Activated B cell treated with CpG ODN at 0.5 μM for 24 hours (primary cell): ENCODE results near the gene MAD1L1. TPM values are rescaled to one million over a fixed set of nuclear protein-coding genes. Genes with fewer than 3 reads are reported as not detected.

Experiments
- ATAC-seq: fragments of 200-7000 bp; cut with Tn5 transposase; one replicate; pipeline ENCODE4 v1.10.0; 2021; ENCODE audit warnings: low read depth, mild to moderate bottlenecking, moderate library complexity
- CTCF ChIA-PET: fragments of 350-600 bp; sonication (Branson Sonifier 250); formaldehyde crosslinking; loops from one replicate; lab custom pipeline; 2021; ENCODE audit warnings: antibody characterized with exemption; lab: Charles Lee
- POLR2A ChIA-PET: fragments of 350-600 bp; sonication (Branson Sonifier 250); formaldehyde crosslinking; loops from one replicate; lab custom pipeline; 2021; ENCODE audit warnings: antibody characterized with exemption; lab: Charles Lee
- DNase-seq: peaks from one replicate; pipeline ENCODE4 v3.0.0; 2022
- H3K27ac Mint-ChIP-seq: one replicate; pipeline ENCODE4 v1.8.0; 2020; ENCODE audit warnings: mixed read lengths
- H3K27me3 Mint-ChIP-seq: one replicate; pipeline ENCODE4 v1.8.0; 2021; ENCODE audit warnings: mixed read lengths
- H3K36me3 Mint-ChIP-seq: one replicate; pipeline ENCODE4 v1.8.0; 2021; ENCODE audit warnings: low read depth, mixed read lengths
- H3K4me1 Mint-ChIP-seq: one replicate; pipeline ENCODE4 v1.8.0; 2021; ENCODE audit warnings: mixed read lengths
- H3K4me3 Mint-ChIP-seq: one replicate; pipeline ENCODE4 v1.8.0; 2020; ENCODE audit warnings: mild to moderate bottlenecking, mixed read lengths
- H3K9me3 Mint-ChIP-seq: one replicate; pipeline ENCODE4 v1.8.0; 2020; ENCODE audit warnings: mixed read lengths
- intact Hi-C: fragments of 100-400 bp; cut with micrococcal nuclease; formaldehyde crosslinking; loops from one replicate; pipeline ENCODE4 v1.15.1; 2024
- total RNA-seq: library from RNA; stranded (reverse); gene quantifications from 2 replicates; pipeline ENCODE4 v1.2.3, GENCODE V29; 2022
- TF ChIP-seq, protein P1 (sequence below): fragments of 200-600 bp; IDR thresholded peaks from one replicate; pipeline ENCODE4 v1.8.0; 2022; ENCODE audit warnings: antibody characterized with exemption, mild to moderate bottlenecking

Gene MAD1L1
- total RNA-seq, 1 donor from 2014 or later: 54.6 TPM

GRCh38 chr7:2125931-2126330 is 106.8 kb downstream of the MAD1L1 start:
- H3K27ac Mint-ChIP-seq: no peak overlapping the region
- H3K4me1 Mint-ChIP-seq: peaks cover 2% of the 10 kb centered on the region
- H3K27me3 Mint-ChIP-seq: no peaks in the 10 kb centered on the region
- ChIA-PET CTCF (no interaction called here), POLR2A (no interaction called here)
- no peak overlapping the region for H3K4me3 Mint-ChIP-seq
- ATAC-seq: no peak
- intact Hi-C loops: no loop called here
- peaks cover 16% of the 10 kb centered on the region for H3K36me3 Mint-ChIP-seq
- no peaks in the 10 kb centered on the region for H3K9me3 Mint-ChIP-seq
- TF ChIP-seq, protein P1, sequence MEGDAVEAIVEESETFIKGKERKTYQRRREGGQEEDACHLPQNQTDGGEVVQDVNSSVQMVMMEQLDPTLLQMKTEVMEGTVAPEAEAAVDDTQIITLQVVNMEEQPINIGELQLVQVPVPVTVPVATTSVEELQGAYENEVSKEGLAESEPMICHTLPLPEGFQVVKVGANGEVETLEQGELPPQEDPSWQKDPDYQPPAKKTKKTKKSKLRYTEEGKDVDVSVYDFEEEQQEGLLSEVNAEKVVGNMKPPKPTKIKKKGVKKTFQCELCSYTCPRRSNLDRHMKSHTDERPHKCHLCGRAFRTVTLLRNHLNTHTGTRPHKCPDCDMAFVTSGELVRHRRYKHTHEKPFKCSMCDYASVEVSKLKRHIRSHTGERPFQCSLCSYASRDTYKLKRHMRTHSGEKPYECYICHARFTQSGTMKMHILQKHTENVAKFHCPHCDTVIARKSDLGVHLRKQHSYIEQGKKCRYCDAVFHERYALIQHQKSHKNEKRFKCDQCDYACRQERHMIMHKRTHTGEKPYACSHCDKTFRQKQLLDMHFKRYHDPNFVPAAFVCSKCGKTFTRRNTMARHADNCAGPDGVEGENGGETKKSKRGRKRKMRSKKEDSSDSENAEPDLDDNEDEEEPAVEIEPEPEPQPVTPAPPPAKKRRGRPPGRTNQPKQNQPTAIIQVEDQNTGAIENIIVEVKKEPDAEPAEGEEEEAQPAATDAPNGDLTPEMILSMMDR: no peak
- no peak for DNase-seq

GRCh38 chr7:2124604-2125345 is 108.0 kb downstream of the MAD1L1 start:
- peaks cover 18% of the 10 kb centered on the region for H3K36me3 Mint-ChIP-seq
- POLR2A ChIA-PET: no interaction called here
- H3K27ac Mint-ChIP-seq: no peak overlapping the region
- ATAC-seq (no peak), DNase-seq (no peak)
- CTCF ChIA-PET: no interaction called here
- intact Hi-C loops: no loop called here
- H3K27me3 Mint-ChIP-seq: no peaks in the 10 kb centered on the region
- no peaks in the 10 kb centered on the region for H3K9me3 Mint-ChIP-seq
- H3K4me3 Mint-ChIP-seq: no peak overlapping the region
- peaks cover 7% of the 10 kb centered on the region for H3K4me1 Mint-ChIP-seq
- TF ChIP-seq, protein P1: no peak

- Mint-ChIP-seq H3K27me3 (no peaks in the 10 kb centered on the region), H3K4me3 (no peak overlapping the region), H3K4me1 (peaks cover 9% of the 10 kb centered on the region), H3K9me3 (no peaks in the 10 kb centered on the region), H3K27ac (no peak overlapping the region), H3K36me3 (peaks cover 15% of the 10 kb centered on the region)
- DNase-seq (no peak), ATAC-seq (no peak)
- TF ChIP-seq, protein P1: no peak
- POLR2A ChIA-PET: no interaction called here
- intact Hi-C loops: no loop called here
- CTCF ChIA-PET: no interaction called here
Observed at GRCh38 chr7:2123916-2124315, 108.8 kb downstream of the MAD1L1 start.

- H3K27me3 Mint-ChIP-seq: no peaks in the 10 kb centered on the region
- H3K4me1 Mint-ChIP-seq: peaks cover 9% of the 10 kb centered on the region
- no peak for DNase-seq
- intact Hi-C loops: no loop called here
- TF ChIP-seq, protein P1: no peak
- peaks cover 15% of the 10 kb centered on the region for H3K36me3 Mint-ChIP-seq
- POLR2A ChIA-PET: no interaction called here
- no peak overlapping the region for H3K4me3 Mint-ChIP-seq
- CTCF ChIA-PET: no interaction called here
- no peak overlapping the region for H3K27ac Mint-ChIP-seq
- H3K9me3 Mint-ChIP-seq: no peaks in the 10 kb centered on the region
- ATAC-seq: no peak
Observed at GRCh38 chr7:2123360-2123759, 109.4 kb downstream of the MAD1L1 start.

DNA sequence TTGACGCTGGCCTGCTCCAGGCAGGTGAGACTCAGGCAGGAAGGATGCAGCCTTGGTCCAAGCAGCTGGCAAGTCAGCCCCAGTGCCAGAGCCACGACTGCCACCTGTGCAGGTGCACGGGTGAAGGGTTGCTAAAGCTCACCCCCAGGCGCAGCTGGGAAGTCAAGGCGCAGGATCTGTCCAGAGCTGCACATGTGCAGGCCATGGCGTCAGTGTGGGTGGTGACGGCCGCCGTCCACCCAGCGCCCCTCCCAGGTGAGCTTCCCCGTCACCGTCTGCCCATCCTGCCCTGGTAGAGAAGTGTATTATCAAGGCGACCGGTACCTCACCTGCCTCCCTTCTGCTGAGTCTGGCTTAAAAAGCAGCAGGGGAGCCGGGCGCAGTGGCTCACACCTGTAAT is 110.1 kb downstream of the MAD1L1 start:
- POLR2A ChIA-PET: no interaction called here
- H3K36me3 Mint-ChIP-seq: peaks cover 16% of the 10 kb centered on the region
- CTCF ChIA-PET: interaction anchor here (0.6 kb wide), 1 partner anchor 1597 kb away, joined by 3 read pairs; no protein-coding TSS in a partner anchor
- DNase-seq: no peak
- H3K27ac Mint-ChIP-seq: no peak overlapping the region
- intact Hi-C loops: no loop called here
- no peak overlapping the region for H3K4me3 Mint-ChIP-seq
- no peak for ATAC-seq
- H3K9me3 Mint-ChIP-seq: peaks cover 2% of the 10 kb centered on the region
- H3K27me3 Mint-ChIP-seq: no peaks in the 10 kb centered on the region
- peaks cover 9% of the 10 kb centered on the region for H3K4me1 Mint-ChIP-seq
- TF ChIP-seq, protein P1: no peak
